ENCODE measurements around the gene MCTP1. TPM values are rescaled to one million over a fixed set of nuclear protein-coding genes. Genes with fewer than 3 reads are reported as not detected.
A peak's percentile ranks its signal among the peaks of the same experiment; 100 is the strongest.

MCTP1 gene
- total RNA-seq, 2 donors from 2014 or later = 6.6 to 11.2 TPM

GRCh38 chr5:95280401-95281095 lies 4.3 kb downstream of the MCTP1 start:
- Mint-ChIP-seq H3K36me3 (no peaks in the 10 kb centered on the region), H3K27ac (no peak overlapping the region), H3K4me3 (no peak overlapping the region), H3K4me1 (ENCODE audit: low read depth in 2 of 2) (peaks cover 0 to 7% of the 10 kb centered on the region in 2 donors), H3K27me3 (peaks cover 26 to 51% of the 10 kb centered on the region in 2 donors), H3K9me3 (no peaks in the 10 kb centered on the region)
- DNase-seq (ENCODE audit: low spot score) (no peak), ATAC-seq (no peak)

- H3K36me3 Mint-ChIP-seq = no peaks in the 10 kb centered on the region
- no peaks in the 10 kb centered on the region for H3K4me1 Mint-ChIP-seq (ENCODE audit: low read depth in 2 of 2)
Measured at GRCh38 chr5:95274011-95274410, 10.9 kb downstream of the MCTP1 start.

GRCh38 chr5:95272316-95272929 lies 12.5 kb downstream of the MCTP1 start:
- Mint-ChIP-seq H3K27me3 (peaks cover 22 to 25% of the 10 kb centered on the region in 2 donors), H3K4me1 (ENCODE audit: low read depth in 2 of 2) (no peaks in the 10 kb centered on the region), H3K27ac (no peak overlapping the region), H3K36me3 (no peaks in the 10 kb centered on the region), H3K9me3 (no peaks in the 10 kb centered on the region), H3K4me3 (no peak overlapping the region)
- DNase-seq (ENCODE audit: low spot score) = no peak
- no peak for ATAC-seq

More at GRCh38 chr5:95274011-95274410, 10.9 kb downstream of the MCTP1 start:
- Mint-ChIP-seq H3K27ac (no peak overlapping the region), H3K9me3 (no peaks in the 10 kb centered on the region), H3K27me3 (peaks cover 16 to 23% of the 10 kb centered on the region in 2 donors), H3K4me3 (no peak overlapping the region)
- ATAC-seq = peak in 1 of 2 donors; percentile 50
- no peak for DNase-seq (ENCODE audit: low spot score)

- no peaks in the 10 kb centered on the region for H3K4me1 Mint-ChIP-seq (ENCODE audit: low read depth in 2 of 2)
- DNase-seq (ENCODE audit: low spot score) = no peak
- H3K36me3 Mint-ChIP-seq = no peaks in the 10 kb centered on the region
- ATAC-seq = no peak
- H3K27me3 Mint-ChIP-seq = peaks cover 6 to 10% of the 10 kb centered on the region in 2 donors
- no peak overlapping the region for H3K27ac Mint-ChIP-seq
- no peak overlapping the region for H3K4me3 Mint-ChIP-seq
- H3K9me3 Mint-ChIP-seq = no peaks in the 10 kb centered on the region
Measured at GRCh38 chr5:95262933-95263660, 21.8 kb downstream of the MCTP1 start.

- Mint-ChIP-seq H3K27me3 (no peaks in the 10 kb centered on the region), H3K27ac (no peak overlapping the region), H3K4me1 (ENCODE audit: low read depth in 2 of 2) (no peaks in the 10 kb centered on the region), H3K4me3 (no peak overlapping the region), H3K9me3 (no peaks in the 10 kb centered on the region), H3K36me3 (no peaks in the 10 kb centered on the region)
- no peak for DNase-seq (ENCODE audit: low spot score)
- no peak for ATAC-seq
Measured at GRCh38 chr5:95261437-95262175, 23.3 kb downstream of the MCTP1 start.

- Mint-ChIP-seq H3K36me3 (no peaks in the 10 kb centered on the region), H3K4me3 (no peak overlapping the region), H3K27me3 (no peaks in the 10 kb centered on the region), H3K27ac (no peak overlapping the region), H3K4me1 (ENCODE audit: low read depth in 2 of 2) (no peaks in the 10 kb centered on the region), H3K9me3 (no peaks in the 10 kb centered on the region)
- no peak for ATAC-seq
- no peak for DNase-seq (ENCODE audit: low spot score)
Measured at GRCh38 chr5:95256991-95257390, 27.9 kb downstream of the MCTP1 start.

- Mint-ChIP-seq H3K4me1 (ENCODE audit: low read depth in 2 of 2) (no peaks in the 10 kb centered on the region), H3K27me3 (no peaks in the 10 kb centered on the region), H3K27ac (no peak overlapping the region), H3K4me3 (no peak overlapping the region), H3K9me3 (no peaks in the 10 kb centered on the region), H3K36me3 (no peaks in the 10 kb centered on the region)
- DNase-seq (ENCODE audit: low spot score) = no peak
- ATAC-seq = peak in 1 of 2 donors; percentile 24
Measured at GRCh38 chr5:95256446-95256845, 28.4 kb downstream of the MCTP1 start.

GRCh38 chr5:95252801-95253200 lies 32.1 kb downstream of the MCTP1 start:
- H3K4me1 Mint-ChIP-seq (ENCODE audit: low read depth in 2 of 2) = no peaks in the 10 kb centered on the region
- ATAC-seq (no peak), DNase-seq (ENCODE audit: low spot score) (no peak)
- peaks cover 0 to 7% of the 10 kb centered on the region in 2 donors for H3K27me3 Mint-ChIP-seq
- H3K27ac Mint-ChIP-seq = no peak overlapping the region
- H3K4me3 Mint-ChIP-seq = no peak overlapping the region
- peaks cover 3% of the 10 kb centered on the region for H3K9me3 Mint-ChIP-seq
- H3K36me3 Mint-ChIP-seq = no peaks in the 10 kb centered on the region

GRCh38 chr5:95251185-95251584 lies 33.7 kb downstream of the MCTP1 start:
- no peak overlapping the region for H3K27ac Mint-ChIP-seq
- H3K4me3 Mint-ChIP-seq = no peak overlapping the region
- ATAC-seq (no peak), DNase-seq (ENCODE audit: low spot score) (no peak)
- peaks cover 7% of the 10 kb centered on the region for H3K9me3 Mint-ChIP-seq
- peaks cover 7% of the 10 kb centered on the region in 2 donors for H3K27me3 Mint-ChIP-seq
- H3K4me1 Mint-ChIP-seq (ENCODE audit: low read depth in 2 of 2) = no peaks in the 10 kb centered on the region
- H3K36me3 Mint-ChIP-seq = no peaks in the 10 kb centered on the region

- Mint-ChIP-seq H3K4me1 (ENCODE audit: low read depth in 2 of 2) (no peaks in the 10 kb centered on the region), H3K27ac (no peak overlapping the region), H3K9me3 (peaks cover 13% of the 10 kb centered on the region), H3K36me3 (no peaks in the 10 kb centered on the region), H3K4me3 (no peak overlapping the region), H3K27me3 (peaks cover 5 to 20% of the 10 kb centered on the region in 2 donors)
- ATAC-seq (no peak), DNase-seq (ENCODE audit: low spot score) (no peak)
Measured at GRCh38 chr5:95244479-95244878, 40.4 kb downstream of the MCTP1 start.

GRCh38 chr5:95241635-95242034 lies 43.3 kb downstream of the MCTP1 start:
- DNase-seq (ENCODE audit: low spot score) = no peak
- no peak for ATAC-seq
- peaks cover 8% of the 10 kb centered on the region for H3K9me3 Mint-ChIP-seq
- no peaks in the 10 kb centered on the region for H3K4me1 Mint-ChIP-seq (ENCODE audit: low read depth in 2 of 2)
- H3K36me3 Mint-ChIP-seq = no peaks in the 10 kb centered on the region
- H3K27me3 Mint-ChIP-seq = peaks cover 8 to 20% of the 10 kb centered on the region in 2 donors
- no peak overlapping the region for H3K27ac Mint-ChIP-seq
- no peak overlapping the region for H3K4me3 Mint-ChIP-seq

- no peak overlapping the region for H3K4me3 Mint-ChIP-seq
- no peaks in the 10 kb centered on the region for H3K36me3 Mint-ChIP-seq
- H3K27ac Mint-ChIP-seq = no peak overlapping the region
- DNase-seq (ENCODE audit: low spot score) (no peak), ATAC-seq (no peak)
- H3K9me3 Mint-ChIP-seq = peaks cover 8% of the 10 kb centered on the region
- no peaks in the 10 kb centered on the region for H3K4me1 Mint-ChIP-seq (ENCODE audit: low read depth in 2 of 2)
- peaks cover 8 to 20% of the 10 kb centered on the region in 2 donors for H3K27me3 Mint-ChIP-seq
Measured at GRCh38 chr5:95241161-95241560, 43.7 kb downstream of the MCTP1 start.

GRCh38 chr5:95238560-95239325 lies 46.2 kb downstream of the MCTP1 start:
- no peaks in the 10 kb centered on the region for H3K4me1 Mint-ChIP-seq (ENCODE audit: low read depth in 2 of 2)
- no peak overlapping the region for H3K4me3 Mint-ChIP-seq
- H3K27ac Mint-ChIP-seq = no peak overlapping the region
- H3K9me3 Mint-ChIP-seq = peaks cover 8% of the 10 kb centered on the region
- DNase-seq (ENCODE audit: low spot score) = no peak
- peak in 1 of 2 donors; percentile 32 for ATAC-seq
- no peaks in the 10 kb centered on the region for H3K36me3 Mint-ChIP-seq
- peaks cover 8 to 18% of the 10 kb centered on the region in 2 donors for H3K27me3 Mint-ChIP-seq
